Posterior vena cava (tissue), 2 donors: Measurements from ENCODE around the gene THUMPD3. TPM values are rescaled to one million over a fixed set of nuclear protein-coding genes. Genes with fewer than 3 reads are reported as not detected.

Source experiments
- total RNA-seq, 2 donors: library from RNA; stranded (reverse); fragmentation: NEBNext Ultra II Directional; extraction: Animal tissue kit (Norgen Biotek cat#: 25700); gene quantifications; one replicate each; pipeline ENCODE4 v1.2.1, GENCODE V29; 2021
- donor health status: DM: yes; HTN: yes; CAD: no.
- donor health status: DM: yes; HTN: yes; CAD: no.

THUMPD3 gene
- total RNA-seq, 2 donors from 2014 or later: 28.3 to 39.9 TPM

Other genes with a start within 250 kb of the THUMPD3 start
- 1 to 10 TPM; 1.7 to 3.4 TPM for gene SRGAP3, start 113.4 kb upstream of the THUMPD3 start, total RNA-seq
- 100 to 1,000 TPM in 1 of 2 donors, 10 to 100 TPM in 1; 95.7 to 101 TPM for gene SETD5, start 34.6 kb downstream of the THUMPD3 start, total RNA-seq
- gene LHFPL4, start 190.8 kb downstream of the THUMPD3 start, total RNA-seq: not detected